Kidney (tissue), 14 donors: ENCODE results near the gene PHTF2. TPM values are rescaled to one million over a fixed set of nuclear protein-coding genes. Genes with fewer than 3 reads are reported as not detected.

ENCODE experiments used
- DNase-seq, 5 donors: peaks; one replicate each; pipeline ENCODE4 v3.0.0-alpha.2; 2013 to 2020
- FAIRE-seq: peaks from 2 replicates; lab custom pipeline; 2012; peaks lifted over from hg19 to GRCh38; lab: Jason Lieb, UNC
- H3K27ac ChIP-seq, 2 donors: one replicate each; pipeline ENCODE4 v1.7.0; 2013; ENCODE audit warnings: low read depth in 2 of 2, low read length in 2 of 2, inconsistent platforms in 1 of 2
- H3K27me3 ChIP-seq: one replicate; pipeline ENCODE4 v1.7.1; 2013; ENCODE audit warnings: low read length, inconsistent platforms; ENCODE audit not compliant: control insufficient read depth, insufficient read depth
- H3K36me3 ChIP-seq, 3 donors: one replicate each; pipeline versions ENCODE4 v1.7.0 to v1.7.1; 2013; ENCODE audit warnings: low read length in 3 of 3, control low read depth in 1 of 3, inconsistent platforms in 1 of 3; ENCODE audit not compliant: insufficient read depth in 3 of 3, control insufficient read depth in 2 of 3
- H3K4me1 ChIP-seq, 3 donors: one replicate each; pipeline versions ENCODE4 v1.7.0 to v1.7.1; 2013; ENCODE audit warnings: low read length in 3 of 3, inconsistent platforms in 1 of 3, low read depth in 1 of 3; ENCODE audit not compliant: control insufficient read depth in 2 of 3, insufficient read depth in 2 of 3
- H3K4me3 ChIP-seq, 3 donors: one replicate each; pipeline versions ENCODE4 v1.7.0 to v1.8.1; 2013; ENCODE audit warnings: low read length in 3 of 3, control low read depth in 1 of 3, inconsistent platforms in 1 of 3
- H3K9ac ChIP-seq, 3 donors: one replicate each; pipeline versions ENCODE4 v1.7.0 to v1.7.1; 2013; ENCODE audit warnings: low read length in 3 of 3, control low read depth in 1 of 3, inconsistent platforms in 1 of 3
- H3K9me3 ChIP-seq, 3 donors: one replicate each; pipeline versions ENCODE4 v1.7.0 to v1.7.1; 2013; ENCODE audit warnings: low read length in 3 of 3, control low read depth in 1 of 3, inconsistent platforms in 1 of 3; ENCODE audit not compliant: control insufficient read depth in 2 of 3, insufficient read depth in 1 of 3
- CTCF ChIP-seq: IDR thresholded peaks from 3 replicates; pipeline ENCODE4 v1.5.1; 2012; ENCODE audit warnings: mild to moderate bottlenecking, moderate library complexity, borderline replicate concordance; ENCODE audit not compliant: insufficient read depth; ENCODE audit errors: extremely low read depth
- intact Hi-C: fragments of 100-400 bp; cut with DNase I; formaldehyde crosslinking; loops from one replicate; pipeline ENCODE4 v1.11.1; 2022
- polyA plus RNA-seq: library from polyadenylated mRNA; stranded (reverse); fragments of 350-450 nt; fragmentation: Illumina TruSeq; extraction: RNeasy Lipid Tissue Mini Kit (QIAGEN cat#74804); gene quantifications from one replicate; pipeline ENCODE4 v1.2.3, GENCODE V29; 2014; ENCODE audit warnings: low read depth, low replicate concordance; ENCODE audit not compliant: insufficient read depth
- total RNA-seq: library from RNA; stranded (reverse); fragmentation: NEBNext Ultra II Directional; extraction: Animal tissue kit (Norgen Biotek cat#: 25700); gene quantifications from one replicate; pipeline ENCODE4 v1.2.1, GENCODE V29; 2021
- donor health status: control.
- donor health status: control.
- donor health status: control.
- donor health status: control.
- donor health status: control.
- donor health status: DM: yes; HTN: yes; CAD: no.
- donor health status: Normal renal cell carcinoma (clear cell type).

Gene PHTF2
- total and polyA plus RNA-seq, 2 donors from 2014 or later = 6.0 to 13.8 TPM

GRCh38 chr7:77944183-77945182 is 145.9 kb downstream of the PHTF2 start:
- Histone ChIP-seq H3K9me3 (no peaks in the 10 kb centered on the region), H3K27me3 (no peaks in the 10 kb centered on the region), H3K36me3 (no peaks in the 10 kb centered on the region), H3K4me3 (no peak overlapping the region), H3K9ac (no peak overlapping the region), H3K4me1 (no peaks in the 10 kb centered on the region), H3K27ac (no peak overlapping the region)
- DNase-seq = no peak
- FAIRE-seq = no peak
- no peak for TF ChIP-seq CTCF
- intact Hi-C loops = no loop called here

- no peaks in the 10 kb centered on the region for H3K9me3 ChIP-seq
- H3K36me3 ChIP-seq = peaks cover 0 to under 1% (median 0%) of the 10 kb centered on the region in 3 donors
- DNase-seq (no peak), FAIRE-seq (no peak)
- no peaks in the 10 kb centered on the region for H3K27me3 ChIP-seq
- no peak overlapping the region for H3K27ac ChIP-seq
- H3K4me1 ChIP-seq = no peaks in the 10 kb centered on the region
- TF ChIP-seq CTCF = no peak
- intact Hi-C loops = no loop called here
- H3K9ac ChIP-seq = no peak overlapping the region
- no peak overlapping the region for H3K4me3 ChIP-seq
Observed at GRCh38 chr7:77950548-77950947, 152.0 kb downstream of the PHTF2 start.

GRCh38 chr7:77954773-77955555 is 156.4 kb downstream of the PHTF2 start:
- peaks cover 0 to 3% (median 0%) of the 10 kb centered on the region in 3 donors for H3K36me3 ChIP-seq
- no peak overlapping the region for H3K9ac ChIP-seq
- no peaks in the 10 kb centered on the region for H3K4me1 ChIP-seq
- no peak for FAIRE-seq
- H3K27me3 ChIP-seq = no peaks in the 10 kb centered on the region
- H3K27ac ChIP-seq = no peak overlapping the region
- no peak for TF ChIP-seq CTCF
- H3K9me3 ChIP-seq = no peaks in the 10 kb centered on the region
- intact Hi-C loops = no loop called here
- H3K4me3 ChIP-seq = no peak overlapping the region
- no peak for DNase-seq
